Thymus (tissue), 11 donors: ENCODE measurements around the gene RNF169. TPM values are rescaled to one million over a fixed set of nuclear protein-coding genes. Genes with fewer than 3 reads are reported as not detected.

ENCODE experiments used
- DNase-seq, 9 donors: peaks; one replicate each; pipeline ENCODE4 v3.0.0-alpha.2; 2013; ENCODE audit warnings: low spot score in 9 of 9, low read depth in 6 of 9, missing footprints in 1 of 9
- H3K27ac ChIP-seq, 2 donors: one replicate each; pipeline ENCODE4 v1.5.1; 2013; ENCODE audit warnings: control low read depth in 1 of 2, low read depth in 1 of 2, low read length in 1 of 2, mild to moderate bottlenecking in 1 of 2, moderate library complexity in 1 of 2
- H3K27me3 ChIP-seq, 2 donors: one replicate each; pipeline ENCODE4 v1.5.1; 2013; ENCODE audit warnings: low read length in 1 of 2; ENCODE audit not compliant: control insufficient read depth in 2 of 2, insufficient read depth in 1 of 2
- H3K36me3 ChIP-seq, 2 donors: one replicate each; pipeline ENCODE4 v1.5.1; 2013; ENCODE audit warnings: low read length in 1 of 2, mild to moderate bottlenecking in 1 of 2, moderate library complexity in 1 of 2; ENCODE audit not compliant: control insufficient read depth in 2 of 2, insufficient read depth in 2 of 2
- H3K4me1 ChIP-seq, 2 donors: one replicate each; pipeline ENCODE4 v1.5.1; 2013; ENCODE audit warnings: low read length in 2 of 2; ENCODE audit not compliant: control insufficient read depth in 2 of 2, insufficient read depth in 2 of 2
- H3K4me3 ChIP-seq, 2 donors: one replicate each; pipeline ENCODE4 v1.5.1; 2013; ENCODE audit warnings: low read length in 2 of 2, control low read depth in 1 of 2, mild to moderate bottlenecking in 1 of 2
- H3K9me3 ChIP-seq, 2 donors: one replicate each; pipeline ENCODE4 v1.5.1; 2013; ENCODE audit warnings: low read length in 1 of 2, mild to moderate bottlenecking in 1 of 2; ENCODE audit not compliant: control insufficient read depth in 2 of 2, insufficient read depth in 1 of 2
- WGBS: extraction: QIAGEN DNeasy Blood & Tissue Kit; methylation state at CpG from one replicate; pipeline ENCODE4 v1.1.7; 2013; 5-methylcytosine and 5-hydroxymethylcytosine counted together
- polyA plus RNA-seq: library from polyadenylated mRNA; stranded (reverse); fragments of 200-250 nt; gene quantifications from one replicate; pipeline ENCODE4 v1.2.3, GENCODE V29; 2013
- total RNA-seq: library from RNA; stranded (reverse); fragments of 120-200 nt; gene quantifications from one replicate; pipeline ENCODE4 v1.2.4, GENCODE V29; 2013
- donor health status: healthy.

Gene RNF169
- total and polyA plus RNA-seq, 2 donors, result 5.5 to 13.0 TPM

DNA sequence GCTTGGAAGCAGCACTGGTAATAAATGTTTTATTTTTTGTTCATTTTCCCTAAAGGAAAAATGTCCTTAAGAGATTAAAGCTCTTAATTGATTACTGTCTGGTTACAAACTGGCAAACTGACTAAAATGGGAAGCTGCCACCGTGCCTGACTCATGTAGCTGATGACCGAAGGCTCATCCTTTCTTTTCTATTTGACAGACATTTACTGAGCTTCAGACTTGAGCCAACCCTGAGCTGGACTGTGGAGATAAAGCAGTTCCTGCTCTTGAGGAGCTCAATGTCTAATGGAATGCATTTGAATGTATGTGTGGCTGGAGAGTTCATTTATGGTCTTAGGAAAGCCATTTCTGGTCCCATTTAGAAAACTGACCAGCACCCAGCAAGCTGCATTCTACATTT is 91.3 kb downstream of the RNF169 start:
- Histone ChIP-seq H3K4me3 (no peak overlapping the region), H3K36me3 (peaks cover 53 to 56% of the 10 kb centered on the region in 2 donors), H3K9me3 (no peaks in the 10 kb centered on the region), H3K27me3 (no peaks in the 10 kb centered on the region), H3K27ac (no peak overlapping the region), H3K4me1 (no peaks in the 10 kb centered on the region)
- DNase-seq, result no peak
- WGBS, result 87% methylated on average over 2 of the region's 2 CpGs

- Histone ChIP-seq H3K27me3 (no peaks in the 10 kb centered on the region), H3K9me3 (no peaks in the 10 kb centered on the region), H3K4me1 (no peaks in the 10 kb centered on the region), H3K36me3 (peaks cover 53 to 56% of the 10 kb centered on the region in 2 donors), H3K27ac (no peak overlapping the region), H3K4me3 (no peak overlapping the region)
- 85% methylated on average over 2 of the region's 2 CpGs for WGBS
- no peak for DNase-seq
Observed at GRCh38 chr11:74840486-74840885, 91.8 kb downstream of the RNF169 start.

- Histone ChIP-seq H3K36me3 (peaks cover 40 to 43% of the 10 kb centered on the region in 2 donors), H3K4me3 (no peak overlapping the region), H3K4me1 (no peaks in the 10 kb centered on the region), H3K9me3 (no peaks in the 10 kb centered on the region), H3K27me3 (no peaks in the 10 kb centered on the region), H3K27ac (no peak overlapping the region)
- 98% methylated on average over 13 of the region's 13 CpGs for WGBS
- no peak for DNase-seq
Observed at GRCh38 chr11:74842967-74843366, 94.3 kb downstream of the RNF169 start.

DNA sequence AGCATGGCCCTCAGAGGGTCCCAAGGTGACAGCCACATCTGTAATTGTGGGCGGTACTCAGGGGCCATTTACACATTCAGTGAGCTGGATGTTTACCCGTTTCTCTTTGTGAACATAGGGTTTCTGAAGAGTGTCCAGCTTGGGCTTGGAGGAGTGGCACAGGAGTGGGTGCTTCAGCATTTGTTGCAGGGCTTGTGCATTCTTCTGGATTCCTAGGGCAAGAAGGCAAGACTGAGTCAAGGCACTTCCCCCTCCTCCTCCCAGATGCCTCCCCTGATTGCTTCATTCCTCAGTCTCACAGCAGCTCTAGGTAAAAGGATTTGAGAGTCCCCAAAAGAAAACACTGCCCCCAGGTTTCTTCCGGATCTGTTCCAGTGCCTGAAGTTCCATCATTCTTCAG is 95.4 kb downstream of the RNF169 start:
- H3K27ac ChIP-seq, result no peak overlapping the region
- no peaks in the 10 kb centered on the region for H3K27me3 ChIP-seq
- H3K9me3 ChIP-seq, result no peaks in the 10 kb centered on the region
- H3K36me3 ChIP-seq, result peaks cover 41 to 45% of the 10 kb centered on the region in 2 donors
- DNase-seq, result no peak
- H3K4me1 ChIP-seq, result no peaks in the 10 kb centered on the region
- 98% methylated on average over 3 of the region's 3 CpGs for WGBS
- no peak overlapping the region for H3K4me3 ChIP-seq

DNA sequence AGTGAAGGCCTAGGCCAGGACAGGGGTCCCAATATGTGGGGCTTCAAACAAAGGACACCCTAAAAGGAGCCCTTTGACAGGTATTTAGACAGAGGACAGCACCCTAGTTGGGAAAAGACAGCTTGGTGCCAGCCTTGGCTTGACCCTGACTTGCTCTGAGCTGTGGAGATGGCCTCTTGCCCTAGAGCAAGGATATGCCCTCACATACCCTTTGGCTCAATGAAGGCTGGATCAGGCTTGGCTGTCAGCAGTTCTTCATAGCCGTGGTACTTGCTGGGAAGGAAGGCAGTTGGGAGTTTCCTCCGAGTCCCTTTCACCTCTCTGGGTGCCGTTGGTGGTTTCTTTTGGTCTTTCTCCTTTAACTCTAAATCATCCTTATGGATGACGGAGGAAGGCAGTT is 96.2 kb downstream of the RNF169 start:
- 97% methylated on average over 4 of the region's 4 CpGs for WGBS
- Histone ChIP-seq H3K9me3 (no peaks in the 10 kb centered on the region), H3K36me3 (peaks cover 41 to 44% of the 10 kb centered on the region in 2 donors), H3K27me3 (no peaks in the 10 kb centered on the region), H3K4me1 (no peaks in the 10 kb centered on the region), H3K27ac (no peak overlapping the region), H3K4me3 (no peak overlapping the region)
- DNase-seq, result no peak

DNA sequence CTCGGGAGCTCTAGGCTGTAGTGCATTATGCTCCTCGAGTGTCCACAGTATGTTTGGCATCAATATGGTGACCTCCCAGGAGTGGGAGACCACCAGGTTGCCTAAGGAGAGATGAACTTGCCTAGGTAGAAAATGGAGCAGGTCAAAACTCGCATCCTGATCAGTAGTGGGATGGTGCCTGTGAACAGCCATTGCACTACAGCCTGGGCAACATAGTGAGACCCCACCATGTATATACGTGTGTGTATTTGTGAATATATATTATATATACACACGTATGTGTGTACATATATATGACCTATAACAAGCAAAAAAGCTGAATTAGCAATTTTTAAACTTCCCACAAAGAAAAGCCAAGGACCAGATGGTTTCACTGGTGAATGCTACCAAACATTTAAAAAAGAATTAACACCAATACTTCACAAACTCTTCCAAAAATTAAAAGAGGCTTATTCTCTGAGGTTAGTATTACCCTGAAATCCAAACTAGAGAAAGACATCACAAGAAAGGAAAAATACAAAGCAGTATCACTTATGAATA is 97.4 kb downstream of the RNF169 start:
- Histone ChIP-seq H3K27ac (no peak overlapping the region), H3K4me3 (no peak overlapping the region), H3K36me3 (peaks cover 41% of the 10 kb centered on the region in 2 donors), H3K9me3 (no peaks in the 10 kb centered on the region), H3K4me1 (no peaks in the 10 kb centered on the region), H3K27me3 (no peaks in the 10 kb centered on the region)
- 98% methylated on average over 5 of the region's 5 CpGs for WGBS
- no peak for DNase-seq

- WGBS, result 95% methylated on average over 2 of the region's 2 CpGs
- no peak for DNase-seq
- Histone ChIP-seq H3K9me3 (no peaks in the 10 kb centered on the region), H3K27me3 (no peaks in the 10 kb centered on the region), H3K4me3 (no peak overlapping the region), H3K36me3 (peaks cover 41 to 45% of the 10 kb centered on the region in 2 donors), H3K27ac (no peak overlapping the region), H3K4me1 (no peaks in the 10 kb centered on the region)
Observed at GRCh38 chr11:74846770-74847169, 98.1 kb downstream of the RNF169 start.

DNA sequence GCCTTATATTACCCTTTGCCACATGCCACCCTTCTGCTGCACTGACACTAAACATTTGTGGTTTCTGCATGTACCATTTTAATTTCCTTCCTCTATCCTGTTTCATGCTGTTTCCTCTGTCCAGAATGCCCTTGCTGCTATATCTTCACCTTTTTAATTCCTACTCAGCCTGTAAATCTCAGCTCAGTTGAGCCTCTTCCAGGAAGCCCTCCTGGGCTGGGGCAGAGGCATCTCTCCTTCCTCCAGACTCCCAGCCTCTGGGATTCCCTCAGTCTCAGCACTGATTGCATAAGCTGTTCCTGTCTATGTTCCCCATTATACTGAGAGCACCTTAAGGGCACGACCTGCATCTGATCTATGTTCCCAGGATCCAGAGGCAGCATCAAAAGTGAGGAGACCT is 98.7 kb downstream of the RNF169 start:
- Histone ChIP-seq H3K27ac (no peak overlapping the region), H3K9me3 (no peaks in the 10 kb centered on the region), H3K4me3 (no peak overlapping the region), H3K27me3 (no peaks in the 10 kb centered on the region), H3K36me3 (peaks cover 40% of the 10 kb centered on the region in 2 donors), H3K4me1 (no peaks in the 10 kb centered on the region)
- 100% methylated on average over 1 of the region's 1 CpG for WGBS
- DNase-seq, result no peak

DNA sequence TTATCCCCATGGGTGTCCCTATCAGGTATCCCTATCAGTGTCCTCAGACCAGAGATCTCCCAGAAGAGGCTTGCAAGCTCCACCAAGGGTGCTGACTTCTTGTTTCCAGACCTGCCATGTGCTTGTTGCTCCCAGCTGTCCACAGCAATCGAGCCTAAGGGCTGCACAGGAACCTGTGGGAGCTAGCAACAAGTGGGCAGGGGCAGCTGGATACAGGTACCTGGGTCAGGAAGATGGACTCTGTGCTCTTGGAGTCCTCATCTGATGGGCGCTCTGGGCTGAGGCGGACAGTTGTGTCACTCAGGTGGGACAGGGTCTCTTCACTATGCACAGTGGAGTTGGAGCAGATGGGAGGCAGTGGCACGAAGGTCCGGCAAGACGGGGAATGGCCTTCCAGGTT is 99.2 kb downstream of the RNF169 start:
- H3K36me3 ChIP-seq, result peaks cover 35% of the 10 kb centered on the region in 2 donors
- no peaks in the 10 kb centered on the region for H3K9me3 ChIP-seq
- over 99% methylated on average over 6 of the region's 6 CpGs for whole genome bisulfite sequencing
- no peaks in the 10 kb centered on the region for H3K27me3 ChIP-seq
- H3K27ac ChIP-seq, result no peak overlapping the region
- H3K4me1 ChIP-seq, result no peaks in the 10 kb centered on the region
- no peak overlapping the region for H3K4me3 ChIP-seq
- DNase-seq, result no peak
